HEK293 (cell line): Measurements from ENCODE around the gene TNFRSF4.
A peak's percentile ranks its signal among the peaks of the same experiment; 100 is the strongest.

Experiments used
- EGR2 ChIP-seq: fragments of 450-650 bp; formaldehyde crosslinking; IDR thresholded peaks from 2 replicates; pipeline ENCODE4 v1.5.1; 2016; ENCODE audit warnings: low read depth, missing biosample characterization, missing genetic modification characterization
- GLI2 ChIP-seq: fragments of 450-650 bp; formaldehyde crosslinking; IDR thresholded peaks from 2 replicates; pipeline ENCODE4; 2017; ENCODE audit warnings: missing biosample characterization, missing genetic modification characterization, low read depth, borderline replicate concordance
- GLIS1 ChIP-seq: fragments of 450-650 bp; formaldehyde crosslinking; IDR thresholded peaks from 2 replicates; pipeline ENCODE4 v1.5.1; 2016; ENCODE audit warnings: missing biosample characterization, missing genetic modification characterization
- KLF10 ChIP-seq: fragments of 450-650 bp; IDR thresholded peaks from 2 replicates; pipeline ENCODE4 v1.5.1; 2018; ENCODE audit warnings: missing biosample characterization, mild to moderate bottlenecking, missing genetic modification characterization
- PATZ1 ChIP-seq: fragments of 450-650 bp; formaldehyde crosslinking; IDR thresholded peaks from 2 replicates; pipeline ENCODE4 v1.5.1; 2016; ENCODE audit warnings: missing biosample characterization, missing genetic modification characterization
- PRDM6 ChIP-seq: fragments of 450-650 bp; formaldehyde crosslinking; IDR thresholded peaks from 2 replicates; pipeline ENCODE4 v1.5.1; 2017; ENCODE audit warnings: missing biosample characterization, missing genetic modification characterization
- SP2 ChIP-seq: fragments of 450-650 bp; formaldehyde crosslinking; IDR thresholded peaks from 2 replicates; pipeline ENCODE4 v1.5.1; 2016; ENCODE audit warnings: missing biosample characterization, missing genetic modification characterization
- SP3 ChIP-seq: fragments of 450-650 bp; formaldehyde crosslinking; IDR thresholded peaks from 2 replicates; pipeline ENCODE4 v1.5.1; 2016; ENCODE audit warnings: missing biosample characterization, missing genetic modification characterization
- SP7 ChIP-seq: fragments of 450-650 bp; formaldehyde crosslinking; IDR thresholded peaks from 2 replicates; pipeline ENCODE4 v1.5.1; 2016; ENCODE audit warnings: missing biosample characterization, missing genetic modification characterization
- ZBTB6 ChIP-seq: fragments of 450-650 bp; formaldehyde crosslinking; IDR thresholded peaks from 2 replicates; pipeline ENCODE4 v1.5.1; 2017; ENCODE audit warnings: missing biosample characterization, missing genetic modification characterization
- ZFHX2 ChIP-seq: fragments of 450-650 bp; formaldehyde crosslinking; conservative IDR thresholded peaks from 2 replicates; pipeline ENCODE4 v1.5.1; 2016; ENCODE audit warnings: missing biosample characterization, missing genetic modification characterization
- ZFP37 ChIP-seq: fragments of 450-650 bp; formaldehyde crosslinking; IDR thresholded peaks from 2 replicates; pipeline ENCODE4 v1.5.1; 2016; ENCODE audit warnings: missing biosample characterization, missing genetic modification characterization
- ZFP41 ChIP-seq: fragments of 450-650 bp; formaldehyde crosslinking; IDR thresholded peaks from 2 replicates; pipeline ENCODE4 v1.5.1; 2016; ENCODE audit warnings: missing biosample characterization, missing genetic modification characterization, borderline replicate concordance
- ZNF112 ChIP-seq: fragments of 450-650 bp; formaldehyde crosslinking; IDR thresholded peaks from 2 replicates; pipeline ENCODE4 v1.5.0; 2017; ENCODE audit warnings: missing biosample characterization, missing genetic modification characterization
- ZNF132 ChIP-seq: fragments of 450-650 bp; formaldehyde crosslinking; IDR thresholded peaks from 2 replicates; pipeline ENCODE4 v1.5.1; 2017; ENCODE audit warnings: missing biosample characterization, missing genetic modification characterization, borderline replicate concordance
- ZNF138 ChIP-seq: fragments of 450-650 bp; formaldehyde crosslinking; IDR thresholded peaks from 2 replicates; pipeline ENCODE4 v1.5.1; 2016; ENCODE audit warnings: missing biosample characterization, missing genetic modification characterization, borderline replicate concordance
- ZNF175 ChIP-seq: fragments of 450-650 bp; formaldehyde crosslinking; IDR thresholded peaks from 2 replicates; pipeline ENCODE4 v1.5.1; 2016; ENCODE audit warnings: missing biosample characterization, missing genetic modification characterization
- ZNF223 ChIP-seq: fragments of 450-650 bp; formaldehyde crosslinking; IDR thresholded peaks from 2 replicates; pipeline ENCODE4 v1.5.1; 2016; ENCODE audit warnings: missing biosample characterization, missing genetic modification characterization
- ZNF24 ChIP-seq: fragments of 450-650 bp; formaldehyde crosslinking; IDR thresholded peaks from 2 replicates; pipeline ENCODE4 v1.5.1; 2016; ENCODE audit warnings: missing biosample characterization, missing genetic modification characterization
- ZNF274 ChIP-seq, 2 experiments: fragments of 200-500 bp in 1 of 2; fragments of 450-650 bp in 1 of 2; sonication (Bioruptor generic) in 1 of 2; formaldehyde crosslinking in 1 of 2; IDR thresholded peaks; 2 replicates each; pipeline versions ENCODE4 v1.5.1 to v1.6.1; 2014 to 2016; ENCODE audit warnings: borderline replicate concordance in 1 of 2, inconsistent platforms in 1 of 2, low read length in 1 of 2, missing biosample characterization in 1 of 2, missing genetic modification characterization in 1 of 2
- ZNF292 ChIP-seq: fragments of 450-650 bp; formaldehyde crosslinking; IDR thresholded peaks from 2 replicates; pipeline ENCODE4 v1.5.1; 2016; ENCODE audit warnings: low read depth, missing biosample characterization, missing genetic modification characterization, borderline replicate concordance
- ZNF423 ChIP-seq: fragments of 450-650 bp; formaldehyde crosslinking; IDR thresholded peaks from 2 replicates; pipeline ENCODE4 v1.5.1; 2016; ENCODE audit warnings: missing biosample characterization, missing genetic modification characterization
- ZNF544 ChIP-seq: fragments of 450-650 bp; formaldehyde crosslinking; IDR thresholded peaks from 2 replicates; pipeline ENCODE4 v1.5.0; 2017; ENCODE audit warnings: missing biosample characterization, missing genetic modification characterization
- ZNF654 ChIP-seq: fragments of 450-650 bp; formaldehyde crosslinking; IDR thresholded peaks from 2 replicates; pipeline ENCODE4 v1.5.1; 2016; ENCODE audit warnings: low read depth, missing biosample characterization, missing genetic modification characterization
- ZNF660 ChIP-seq: fragments of 450-650 bp; IDR thresholded peaks from 2 replicates; pipeline ENCODE4 v1.5.1; 2018; ENCODE audit warnings: missing biosample characterization, mild to moderate bottlenecking, missing genetic modification characterization
- ZNF707 ChIP-seq: fragments of 450-650 bp; formaldehyde crosslinking; IDR thresholded peaks from 2 replicates; pipeline ENCODE4 v1.5.1; 2016; ENCODE audit warnings: missing biosample characterization, missing genetic modification characterization
- ZSCAN16 ChIP-seq: fragments of 450-650 bp; formaldehyde crosslinking; IDR thresholded peaks from 2 replicates; pipeline ENCODE4 v1.5.1; 2016; ENCODE audit warnings: missing biosample characterization, missing genetic modification characterization
- ZSCAN18 ChIP-seq: fragments of 450-650 bp; formaldehyde crosslinking; IDR thresholded peaks from 2 replicates; pipeline ENCODE4 v1.5.1; 2016; ENCODE audit warnings: missing biosample characterization, missing genetic modification characterization
- TF ChIP-seq, protein P1 (sequence below): fragments of 450-650 bp; formaldehyde crosslinking; IDR thresholded peaks from 2 replicates; pipeline ENCODE4 v1.5.1; 2016; ENCODE audit warnings: missing biosample characterization, missing genetic modification characterization, borderline replicate concordance
- TF ChIP-seq, protein P2 (sequence below): fragments of 450-650 bp; formaldehyde crosslinking; IDR thresholded peaks from 2 replicates; pipeline ENCODE4 v1.5.1; 2016; ENCODE audit warnings: missing biosample characterization, missing genetic modification characterization

TNFRSF4 gene

DNA sequence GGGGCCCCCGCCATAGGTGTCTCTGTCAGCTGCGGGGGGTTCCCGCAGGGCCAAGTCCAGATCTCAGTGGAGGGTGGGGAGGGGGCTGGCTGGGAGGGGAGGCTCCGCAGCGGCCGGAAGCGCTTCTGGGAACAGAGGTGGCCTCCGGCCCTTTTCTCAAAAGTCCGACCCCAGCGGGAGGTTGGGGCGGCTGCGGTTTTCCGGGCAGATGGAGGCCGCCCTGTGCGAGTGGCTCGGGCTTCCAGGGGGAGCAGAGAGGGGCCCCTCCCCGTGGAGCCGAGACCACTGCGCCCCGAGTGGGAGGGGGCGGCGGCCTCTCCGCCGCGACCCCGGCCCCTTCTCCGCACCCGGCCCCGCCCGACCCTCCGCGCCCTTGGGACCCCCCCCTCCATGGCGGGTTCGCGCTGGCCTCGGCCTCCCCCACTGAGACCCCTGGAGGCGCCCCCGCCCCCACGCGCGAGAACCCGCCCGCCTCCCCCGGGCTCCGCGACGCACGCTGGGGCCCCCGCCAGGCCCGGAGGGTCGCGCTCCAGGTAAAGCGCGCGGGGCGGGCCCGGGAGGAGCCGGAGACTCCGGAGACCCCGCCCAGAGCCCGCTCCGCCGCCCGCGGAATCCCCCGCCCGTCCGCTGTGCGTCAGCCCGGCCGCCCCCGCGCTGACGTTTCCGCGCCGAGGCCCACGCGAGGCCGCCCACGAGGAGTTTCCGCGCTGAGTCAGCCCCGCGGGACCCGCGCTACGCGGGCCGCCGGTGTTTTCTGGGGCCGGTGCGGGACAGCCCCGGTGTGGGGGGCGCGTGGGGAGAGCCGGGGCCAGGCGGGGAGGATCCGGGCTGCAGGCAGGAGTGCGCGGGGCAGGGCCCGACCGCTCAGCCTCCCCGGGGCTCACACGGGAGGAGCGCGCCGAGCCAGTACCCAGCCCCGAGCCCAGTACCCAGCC, 12.8 kb downstream of the TNFRSF4 start (continued):
- no peak for TF ChIP-seq ZNF274 (IDR thresholded peaks at IDR 0.05; ENCODE audit: low read length)
- no peak for TF ChIP-seq ZNF274 (tag by site-specific recombination; IDR thresholded peaks at IDR 0.05; ENCODE audit: borderline replicate concordance)
- TF ChIP-seq, protein P1, sequence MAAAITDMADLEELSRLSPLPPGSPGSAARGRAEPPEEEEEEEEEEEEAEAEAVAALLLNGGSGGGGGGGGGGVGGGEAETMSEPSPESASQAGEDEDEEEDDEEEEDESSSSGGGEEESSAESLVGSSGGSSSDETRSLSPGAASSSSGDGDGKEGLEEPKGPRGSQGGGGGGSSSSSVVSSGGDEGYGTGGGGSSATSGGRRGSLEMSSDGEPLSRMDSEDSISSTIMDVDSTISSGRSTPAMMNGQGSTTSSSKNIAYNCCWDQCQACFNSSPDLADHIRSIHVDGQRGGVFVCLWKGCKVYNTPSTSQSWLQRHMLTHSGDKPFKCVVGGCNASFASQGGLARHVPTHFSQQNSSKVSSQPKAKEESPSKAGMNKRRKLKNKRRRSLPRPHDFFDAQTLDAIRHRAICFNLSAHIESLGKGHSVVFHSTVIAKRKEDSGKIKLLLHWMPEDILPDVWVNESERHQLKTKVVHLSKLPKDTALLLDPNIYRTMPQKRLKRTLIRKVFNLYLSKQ (tag by site-specific recombination) = no peak
- no peak for TF ChIP-seq ZNF138
- TF ChIP-seq ZNF175 (tag by site-specific recombination) = no peak
- no peak; the same call in 1 of the 2 replicates for TF ChIP-seq PATZ1 (tag by site-specific recombination)
- no peak for TF ChIP-seq ZSCAN18 (tag by site-specific recombination)
- TF ChIP-seq ZSCAN16 (tag by site-specific recombination) = no peak
- TF ChIP-seq PRDM6 (tag by site-specific recombination) = no peak
- TF ChIP-seq ZFHX2 (tag by site-specific recombination) = peak; percentile 98
- TF ChIP-seq ZFP37 (tag by site-specific recombination) = no peak
- TF ChIP-seq ZNF132 (tag by site-specific recombination) = no peak
- no peak; the same call in 1 of the 2 replicates for TF ChIP-seq KLF10 (tag by site-specific recombination)
- TF ChIP-seq ZNF660 (tag by site-specific recombination) = peak; percentile 57
- no peak for TF ChIP-seq ZNF112 (tag by site-specific recombination)
- TF ChIP-seq ZNF544 = no peak
- TF ChIP-seq, protein P2, sequence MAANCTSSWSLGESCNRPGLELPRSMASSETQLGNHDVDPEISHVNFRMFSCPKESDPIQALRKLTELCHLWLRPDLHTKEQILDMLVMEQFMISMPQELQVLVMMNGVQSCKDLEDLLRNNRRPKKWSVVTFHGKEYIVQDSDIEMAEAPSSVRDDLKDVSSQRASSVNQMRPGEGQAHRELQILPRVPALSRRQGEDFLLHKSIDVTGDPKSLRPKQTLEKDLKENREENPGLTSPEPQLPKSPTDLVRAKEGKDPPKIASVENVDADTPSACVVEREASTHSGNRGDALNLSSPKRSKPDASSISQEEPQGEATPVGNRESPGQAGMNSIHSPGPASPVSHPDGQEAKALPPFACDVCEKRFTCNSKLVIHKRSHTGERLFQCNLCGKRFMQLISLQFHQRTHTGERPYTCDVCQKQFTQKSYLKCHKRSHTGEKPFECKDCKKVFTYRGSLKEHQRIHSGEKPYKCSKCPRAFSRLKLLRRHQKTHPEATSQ = no peak
- TF ChIP-seq SP3 = no peak
- no peak for TF ChIP-seq ZNF24 (tag by site-specific recombination)
- TF ChIP-seq GLI2 (tag by site-specific recombination) = no peak
- no peak for TF ChIP-seq ZBTB6 (tag by site-specific recombination)
- no peak for TF ChIP-seq ZNF292 (tag by site-specific recombination)
- no peak for TF ChIP-seq ZNF223 (tag by site-specific recombination)
- no peak for TF ChIP-seq SP7 (tag by site-specific recombination)
- TF ChIP-seq EGR2 (tag by site-specific recombination) = peak; percentile 85
- peak; percentile 14; the same call in 1 of the 2 replicates for TF ChIP-seq SP2 (tag by site-specific recombination)
- no peak for TF ChIP-seq ZNF707 (tag by site-specific recombination)
- no peak for TF ChIP-seq ZFP41 (tag by site-specific recombination)
- TF ChIP-seq ZNF423 (tag by site-specific recombination) = no peak
- no peak for TF ChIP-seq ZNF654 (tag by site-specific recombination)
- TF ChIP-seq GLIS1 (tag by site-specific recombination) = peak; percentile 48; the same call in 1 of the 2 replicates
